ENCODE data around the gene SRPK2. TPM values are rescaled to one million over a fixed set of nuclear protein-coding genes. Genes with fewer than 3 reads are reported as not detected.

The SRPK2 gene
- total RNA-seq, 4 donors from 2014 or later: 21.5 to 35.1 (median 29.2) TPM

- H3K27me3 ChIP-seq: no peaks in the 10 kb centered on the region
Measured at GRCh38 chr7:105257338-105257737, 131.4 kb downstream of the SRPK2 start.

GRCh38 chr7:105256761-105257231 is 131.9 kb downstream of the SRPK2 start:
- intact Hi-C loops (cut with DNase I): no loop called here
- Histone ChIP-seq H3K27me3 (no peaks in the 10 kb centered on the region), H3K27ac (no peak overlapping the region), H3K4me1 (peaks cover 0 to 14% (median 8%) of the 10 kb centered on the region in 3 donors), H3K36me3 (no peaks in the 10 kb centered on the region), H3K4me3 (no peak overlapping the region), H3K9me3 (peaks cover 0 to 7% (median 0%) of the 10 kb centered on the region in 3 donors)
- TF ChIP-seq CTCF (IDR thresholded peaks at IDR 0.05) (no peak), POLR2A (IDR thresholded peaks at IDR 0.05) (no peak)
- DNase-seq: no peak
- 58 to 61% methylated on average over 2 of the region's 2 CpGs for WGBS, 2 donors

More at GRCh38 chr7:105257338-105257737, 131.4 kb downstream of the SRPK2 start:
- H3K36me3 ChIP-seq: no peaks in the 10 kb centered on the region
- intact Hi-C loops (cut with DNase I): no loop called here
- 0% methylated on average over 1 of the region's 1 CpG for WGBS, 2 donors
- H3K27ac ChIP-seq: no peak overlapping the region
- H3K9me3 ChIP-seq: peaks cover 0 to 7% (median 0%) of the 10 kb centered on the region in 3 donors
- no peak overlapping the region for H3K4me3 ChIP-seq
- TF ChIP-seq POLR2A (IDR thresholded peaks at IDR 0.05): no peak
- no peak for TF ChIP-seq CTCF (IDR thresholded peaks at IDR 0.05)
- peaks cover 0 to 14% (median 8%) of the 10 kb centered on the region in 3 donors for H3K4me1 ChIP-seq
- DNase-seq: no peak

GRCh38 chr7:105250706-105251105 is 138.0 kb downstream of the SRPK2 start:
- Histone ChIP-seq H3K36me3 (no peaks in the 10 kb centered on the region), H3K4me1 (peaks cover 0 to 4% (median 0%) of the 10 kb centered on the region in 3 donors), H3K27ac (no peak overlapping the region), H3K27me3 (no peaks in the 10 kb centered on the region), H3K9me3 (no peaks in the 10 kb centered on the region), H3K4me3 (no peak overlapping the region)
- no peak for DNase-seq
- WGBS, 2 donors: 85 to 86% methylated on average over 3 of the region's 3 CpGs
- intact Hi-C loops (cut with DNase I): no loop called here
- TF ChIP-seq CTCF (IDR thresholded peaks at IDR 0.05): no peak
- no peak for TF ChIP-seq POLR2A (IDR thresholded peaks at IDR 0.05)

- DNase-seq: no peak
- H3K9me3 ChIP-seq: no peaks in the 10 kb centered on the region
- 81 to 87% methylated on average over 4 of the region's 4 CpGs for WGBS, 2 donors
- TF ChIP-seq POLR2A (IDR thresholded peaks at IDR 0.05): no peak
- TF ChIP-seq CTCF (IDR thresholded peaks at IDR 0.05): no peak
- intact Hi-C loops (cut with DNase I): no loop called here
- H3K4me1 ChIP-seq: peaks cover 0 to 8% (median 0%) of the 10 kb centered on the region in 3 donors
- no peaks in the 10 kb centered on the region for H3K36me3 ChIP-seq
- no peak overlapping the region for H3K27ac ChIP-seq
- H3K4me3 ChIP-seq: no peak overlapping the region
- no peaks in the 10 kb centered on the region for H3K27me3 ChIP-seq
Measured at GRCh38 chr7:105250239-105250638, 138.5 kb downstream of the SRPK2 start.

- no peak for TF ChIP-seq CTCF (IDR thresholded peaks at IDR 0.05)
- TF ChIP-seq POLR2A (IDR thresholded peaks at IDR 0.05): no peak
- Histone ChIP-seq H3K27me3 (no peaks in the 10 kb centered on the region), H3K4me1 (peaks cover 0 to 11% (median 0%) of the 10 kb centered on the region in 3 donors), H3K36me3 (no peaks in the 10 kb centered on the region), H3K9me3 (no peaks in the 10 kb centered on the region), H3K27ac (no peak overlapping the region), H3K4me3 (no peak overlapping the region)
- intact Hi-C loops (cut with DNase I): no loop called here
- no peak for DNase-seq
Measured at GRCh38 chr7:105249216-105249615, 139.5 kb downstream of the SRPK2 start.
